ENCODE measurements around the gene TTLL1. TPM values are rescaled to one million over a fixed set of nuclear protein-coding genes. Genes with fewer than 3 reads are reported as not detected.

Gene TTLL1
- total RNA-seq, 1 experiment from 2014 or later: 4.1 TPM

GRCh38 chr22:43135565-43135964, 46.4 kb upstream of the TTLL1 start:
- H3K4me3 Mint-ChIP-seq (ENCODE audit: unreplicated experiment): no peak overlapping the region
- no peaks in the 10 kb centered on the region for H3K4me1 Mint-ChIP-seq (ENCODE audit: low read depth, unreplicated experiment)
- BruUV-seq (replicated peaks): no TSS peak
- peaks cover 77% of the 10 kb centered on the region for H3K36me3 Mint-ChIP-seq (ENCODE audit: insufficient read depth, unreplicated experiment)
- intact Hi-C loops (cut with micrococcal nuclease; ENCODE audit: unreplicated experiment): no loop called here
- no peaks in the 10 kb centered on the region for H3K9me3 Mint-ChIP-seq (ENCODE audit: unreplicated experiment)
- H3K9me3 ChIP-seq: no peaks in the 10 kb centered on the region
- peak overlapping the region; percentile 39 for H3K27ac Mint-ChIP-seq (ENCODE audit: unreplicated experiment)
- no peaks in the 10 kb centered on the region for H3K27me3 Mint-ChIP-seq (ENCODE audit: insufficient read depth, unreplicated experiment)
- POLR2A ChIA-PET: no interaction called here
- CTCF ChIA-PET: interaction anchor here (0.7 kb wide), 1 partner anchor 28 kb away, joined by 4 read pairs; no protein-coding TSS in a partner anchor
- no peak for TF ChIP-seq CTCF (IDR thresholded peaks at IDR 0.05; ENCODE audit: insufficient read depth in 1 of 2, low read depth in 1 of 2, low read length in 1 of 2, severe bottlenecking in 1 of 2, unreplicated experiment in 1 of 2)
- H3K36me3 ChIP-seq (ENCODE audit: control insufficient read depth, insufficient read depth, low read length): peaks cover 1% of the 10 kb centered on the region; the same call in 1 of the 2 replicates
- DNase-seq: no peak
- H3K4me3 ChIP-seq (ENCODE audit: low read depth, low read length): no peak overlapping the region
- H3K27me3 ChIP-seq (replicated peaks; ENCODE audit: control insufficient read depth, insufficient read depth, low read length): no peaks in the 10 kb centered on the region
- H3K4me1 ChIP-seq: no peaks in the 10 kb centered on the region

DNA sequence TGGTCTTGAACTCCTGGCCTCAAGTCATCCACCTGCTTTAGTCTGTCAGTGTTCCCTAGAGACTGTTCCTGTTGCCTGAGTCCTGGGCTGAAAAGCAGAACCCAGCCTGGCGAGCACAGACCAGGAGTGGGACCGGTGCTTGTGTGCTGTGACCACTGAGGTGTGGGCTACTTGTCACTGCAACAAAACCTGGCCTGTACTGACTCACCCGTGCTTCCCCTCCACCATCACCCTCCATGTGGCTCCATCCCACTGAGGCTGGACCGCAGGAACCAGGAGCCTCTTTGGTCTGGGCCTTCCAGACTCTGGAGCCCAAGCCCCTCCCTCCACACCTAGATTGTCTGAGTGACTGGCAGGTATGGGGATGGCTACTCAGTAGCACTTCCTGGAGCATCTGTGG, 45.4 kb upstream of the TTLL1 start:
- intact Hi-C loops (cut with micrococcal nuclease; ENCODE audit: unreplicated experiment): no loop called here
- Mint-ChIP-seq H3K27me3 (ENCODE audit: insufficient read depth, unreplicated experiment) (no peaks in the 10 kb centered on the region), H3K27ac (ENCODE audit: unreplicated experiment) (no peak overlapping the region), H3K4me1 (ENCODE audit: low read depth, unreplicated experiment) (no peaks in the 10 kb centered on the region), H3K9me3 (ENCODE audit: unreplicated experiment) (no peaks in the 10 kb centered on the region), H3K36me3 (ENCODE audit: insufficient read depth, unreplicated experiment) (peaks cover 70% of the 10 kb centered on the region), H3K4me3 (ENCODE audit: unreplicated experiment) (no peak overlapping the region)
- Histone ChIP-seq H3K4me1 (0 out of 2 replicates have a peak, but pooled peaks cover 3% of the 10 kb centered on the region), H3K4me3 (ENCODE audit: low read depth, low read length) (no peak overlapping the region), H3K36me3 (ENCODE audit: control insufficient read depth, insufficient read depth, low read length) (peaks cover 1% of the 10 kb centered on the region; the same call in 1 of the 2 replicates), H3K27me3 (replicated peaks; ENCODE audit: control insufficient read depth, insufficient read depth, low read length) (no peaks in the 10 kb centered on the region), H3K9me3 (no peaks in the 10 kb centered on the region)
- no peak for TF ChIP-seq CTCF (IDR thresholded peaks at IDR 0.05; ENCODE audit: insufficient read depth in 1 of 2, low read depth in 1 of 2, low read length in 1 of 2, severe bottlenecking in 1 of 2, unreplicated experiment in 1 of 2)
- no TSS peak for BruUV-seq (replicated peaks)
- ChIA-PET POLR2A (no interaction called here), CTCF (no interaction called here)
- DNase-seq: no peak

GRCh38 chr22:43133401-43133800, 44.2 kb upstream of the TTLL1 start:
- BruUV-seq (replicated peaks): no TSS peak
- CTCF ChIA-PET: no interaction called here

More at GRCh38 chr22:43133401-43133800, 44.2 kb upstream of the TTLL1 start:
- Mint-ChIP-seq H3K4me1 (ENCODE audit: low read depth, unreplicated experiment) (peaks cover 7% of the 10 kb centered on the region), H3K27ac (ENCODE audit: unreplicated experiment) (no peak overlapping the region), H3K4me3 (ENCODE audit: unreplicated experiment) (no peak overlapping the region), H3K36me3 (ENCODE audit: insufficient read depth, unreplicated experiment) (peaks cover 71% of the 10 kb centered on the region), H3K27me3 (ENCODE audit: insufficient read depth, unreplicated experiment) (no peaks in the 10 kb centered on the region), H3K9me3 (ENCODE audit: unreplicated experiment) (no peaks in the 10 kb centered on the region)
- DNase-seq: no peak
- H3K4me1 ChIP-seq: peaks cover 14% of the 10 kb centered on the region
- TF ChIP-seq CTCF (IDR thresholded peaks at IDR 0.05; ENCODE audit: insufficient read depth in 1 of 2, low read depth in 1 of 2, low read length in 1 of 2, severe bottlenecking in 1 of 2, unreplicated experiment in 1 of 2): no peak
- H3K9me3 ChIP-seq: no peaks in the 10 kb centered on the region
- POLR2A ChIA-PET: no interaction called here
- H3K27me3 ChIP-seq (replicated peaks; ENCODE audit: control insufficient read depth, insufficient read depth, low read length): no peaks in the 10 kb centered on the region
- intact Hi-C loops (cut with micrococcal nuclease; ENCODE audit: unreplicated experiment): no loop called here
- H3K4me3 ChIP-seq (ENCODE audit: low read depth, low read length): no peak overlapping the region
- peaks cover 1% of the 10 kb centered on the region; the same call in 1 of the 2 replicates for H3K36me3 ChIP-seq (ENCODE audit: control insufficient read depth, insufficient read depth, low read length)

Data from Caco-2 (cell line).